DMS153 treated with DMSO at 0.1 percent for 48 hours (cell line): ENCODE data around the gene WDR55.
"Not testable (repeated sequence)": the region's sequence is repeated elsewhere in the genome, so short reads cannot be mapped to it uniquely, and the experiment has no call there.

Source experiments
- DNase-seq: peaks from one replicate; lab custom pipeline; 2025; ENCODE audit not compliant: unreplicated experiment; lab: John Stamatoyannopoulos, UW

The WDR55 gene, protein sequence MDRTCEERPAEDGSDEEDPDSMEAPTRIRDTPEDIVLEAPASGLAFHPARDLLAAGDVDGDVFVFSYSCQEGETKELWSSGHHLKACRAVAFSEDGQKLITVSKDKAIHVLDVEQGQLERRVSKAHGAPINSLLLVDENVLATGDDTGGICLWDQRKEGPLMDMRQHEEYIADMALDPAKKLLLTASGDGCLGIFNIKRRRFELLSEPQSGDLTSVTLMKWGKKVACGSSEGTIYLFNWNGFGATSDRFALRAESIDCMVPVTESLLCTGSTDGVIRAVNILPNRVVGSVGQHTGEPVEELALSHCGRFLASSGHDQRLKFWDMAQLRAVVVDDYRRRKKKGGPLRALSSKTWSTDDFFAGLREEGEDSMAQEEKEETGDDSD

DNA sequence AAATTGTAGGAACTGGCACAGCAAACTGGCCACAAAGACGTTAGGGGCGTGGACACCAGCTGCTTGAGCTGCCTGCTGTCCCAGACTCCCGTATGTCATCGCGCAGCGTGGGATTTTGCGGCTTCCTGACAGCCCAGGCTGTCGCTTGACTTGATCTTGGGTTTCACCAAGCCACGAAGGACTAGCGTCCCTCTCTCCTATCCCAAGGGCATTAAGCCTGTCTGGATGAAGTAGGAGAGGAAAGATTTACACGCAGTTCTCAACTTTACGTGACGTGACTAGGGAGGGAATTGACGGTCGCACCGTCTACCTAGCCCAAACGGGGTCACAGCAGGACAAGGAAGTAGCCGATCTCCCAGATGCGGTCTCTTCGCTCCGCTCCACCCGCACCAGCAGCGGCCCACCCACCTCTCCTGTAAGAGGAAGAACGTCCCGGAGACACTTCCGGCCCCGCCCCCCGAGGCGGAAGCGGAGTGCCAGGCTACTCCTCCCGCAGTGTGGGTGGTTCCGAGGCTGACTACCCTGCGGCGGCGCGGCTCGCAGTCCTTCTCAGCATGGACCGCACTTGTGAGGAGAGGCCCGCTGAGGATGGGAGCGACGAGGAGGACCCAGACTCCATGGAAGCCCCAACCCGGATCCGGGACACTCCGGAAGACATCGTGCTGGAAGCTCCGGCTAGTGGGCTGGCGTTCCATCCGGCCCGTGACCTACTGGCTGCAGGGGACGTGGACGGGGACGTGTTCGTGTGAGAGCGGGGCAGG lies at the start of gene WDR55:
Gene WDR55 (plus strand): TSS at position 546 of the 761 bp plus-strand sequence. CDS start 9 bp downstream, at position 555.
- peak; percentile 52 for DNase-seq

DNA sequence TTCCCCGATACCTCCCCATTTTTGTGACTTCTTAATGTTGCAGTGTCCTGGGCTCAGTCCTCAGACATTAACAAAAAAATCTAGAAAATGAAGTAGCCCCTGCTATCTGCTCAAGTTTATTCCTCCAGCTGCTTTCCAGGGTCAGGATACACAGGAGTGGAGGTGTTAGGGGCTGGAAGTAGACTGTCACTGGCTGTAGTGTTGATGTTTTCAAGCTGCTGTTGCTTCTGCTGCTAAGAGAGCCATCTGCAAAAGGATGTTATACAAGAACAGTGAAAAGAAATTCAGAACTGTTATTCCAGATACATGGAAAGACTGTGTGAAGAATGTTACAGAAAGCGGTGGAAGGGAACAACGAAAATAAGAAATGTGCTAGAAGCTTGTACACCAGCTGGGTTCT lies 42.4 kb upstream of the WDR55 start:
- DNase-seq: no peak

DNA sequence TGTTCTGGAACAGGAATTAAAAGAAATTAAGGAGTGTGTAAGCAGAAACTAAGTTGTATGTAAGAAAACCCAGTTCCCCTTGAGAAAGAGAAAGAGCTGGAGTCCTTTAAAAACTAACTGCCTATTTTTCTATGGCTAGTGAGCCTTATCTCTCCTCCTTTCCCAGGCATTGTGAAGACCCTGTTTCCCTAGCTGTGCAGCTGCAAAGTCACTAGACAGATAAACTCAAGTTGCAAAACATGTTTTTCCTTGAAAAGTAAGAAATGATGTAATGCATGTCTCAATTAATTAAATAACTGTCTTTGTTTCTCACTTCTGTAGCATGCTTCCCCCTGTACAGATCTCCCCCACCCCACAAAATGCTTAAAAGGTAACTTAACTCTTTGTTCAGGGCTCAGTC lies 41.6 kb upstream of the WDR55 start:
- DNase-seq: not testable (repeated sequence)

DNA sequence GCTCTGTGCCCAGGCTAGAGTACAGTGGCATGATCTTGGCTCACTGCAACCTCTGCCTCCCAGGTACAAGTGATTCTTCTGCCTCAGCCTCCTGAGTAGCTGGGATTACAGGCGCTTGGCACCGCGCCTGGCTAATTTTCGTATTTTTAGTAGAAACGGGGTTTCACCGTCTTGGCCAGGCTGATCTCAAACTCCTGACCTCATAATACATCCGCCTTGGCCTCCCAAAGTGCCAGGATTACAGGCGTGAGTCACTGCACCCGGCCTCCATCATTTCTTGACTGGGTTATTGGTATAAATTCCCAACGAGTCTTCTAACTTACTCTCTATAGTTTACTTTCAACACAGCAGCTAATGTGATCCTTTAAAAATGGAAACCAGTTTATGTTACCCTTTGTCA lies 39.8 kb upstream of the WDR55 start:
- DNase-seq: not testable (repeated sequence)

DNA sequence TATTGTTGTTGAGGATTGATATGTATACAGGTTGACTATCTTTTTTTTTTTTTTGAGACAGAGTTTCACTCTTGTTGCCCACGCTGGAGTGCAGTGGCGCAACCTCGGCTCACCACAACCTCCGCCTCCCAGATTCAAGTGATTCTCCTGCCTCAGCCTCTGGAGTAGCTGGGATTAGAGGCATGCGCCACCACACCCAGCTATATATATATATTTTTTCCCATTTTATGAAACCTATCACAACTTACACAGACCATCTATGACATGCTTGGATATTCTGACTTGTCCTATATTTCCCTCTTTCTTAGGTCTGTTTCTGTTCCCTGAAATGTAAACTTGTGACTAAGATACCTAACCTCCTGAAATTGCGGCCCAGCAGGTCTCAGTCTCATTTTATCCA lies 36.7 kb upstream of the WDR55 start:
- no peak for DNase-seq

DNA sequence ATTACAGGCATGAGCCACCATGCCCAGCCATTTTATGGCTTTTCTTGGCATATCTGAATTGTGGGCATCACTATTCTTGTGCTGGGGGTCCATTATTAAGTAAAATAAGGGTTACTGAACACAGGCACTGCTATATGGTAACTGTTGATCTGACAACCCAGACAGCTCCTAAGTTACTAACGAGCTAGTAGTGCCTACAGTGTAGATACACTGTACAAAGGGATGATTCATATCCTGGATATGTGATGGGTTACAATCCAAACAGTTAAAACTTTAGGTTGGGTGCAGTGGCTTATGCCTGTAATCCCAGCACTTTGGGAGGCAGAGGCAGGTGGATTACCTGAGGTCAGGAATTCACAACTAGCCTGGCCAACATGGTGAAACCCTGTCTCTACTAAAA lies 36.0 kb upstream of the WDR55 start:
- DNase-seq: no peak

DNA sequence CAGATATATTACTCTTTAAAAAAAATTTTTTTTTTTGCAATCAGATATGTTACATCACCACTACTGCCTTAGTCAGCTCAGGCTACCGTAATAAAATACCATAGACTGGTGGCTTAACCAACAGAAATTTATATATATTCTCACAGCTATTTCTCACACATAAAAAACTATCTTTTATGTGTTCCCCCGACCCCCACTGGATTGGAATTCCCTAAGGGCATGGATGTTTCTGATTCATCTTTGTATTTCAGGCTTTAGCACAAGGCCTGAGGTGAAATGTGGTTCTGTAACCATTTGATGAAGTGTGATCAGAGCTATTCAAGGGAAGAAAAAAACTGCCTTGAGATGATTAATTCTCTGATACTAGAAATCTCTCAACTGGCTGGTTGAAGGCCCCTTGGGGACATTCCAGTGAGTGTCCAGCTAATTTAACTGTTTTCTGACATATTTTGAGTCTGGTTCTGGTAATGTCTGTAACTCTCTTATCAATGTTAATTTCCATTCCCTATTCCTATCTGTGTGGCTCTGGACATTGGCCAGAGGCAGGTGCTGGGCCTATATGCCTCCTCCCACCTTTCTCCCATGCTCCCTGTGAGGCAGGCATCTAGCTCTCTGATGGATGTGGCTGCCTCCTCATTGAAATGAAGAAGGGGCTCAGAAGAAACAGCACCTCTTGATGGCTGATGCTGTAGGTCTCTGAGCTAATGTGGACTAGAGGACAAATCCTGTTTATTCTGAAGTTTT lies 34.2 kb upstream of the WDR55 start:
- no peak for DNase-seq

DNA sequence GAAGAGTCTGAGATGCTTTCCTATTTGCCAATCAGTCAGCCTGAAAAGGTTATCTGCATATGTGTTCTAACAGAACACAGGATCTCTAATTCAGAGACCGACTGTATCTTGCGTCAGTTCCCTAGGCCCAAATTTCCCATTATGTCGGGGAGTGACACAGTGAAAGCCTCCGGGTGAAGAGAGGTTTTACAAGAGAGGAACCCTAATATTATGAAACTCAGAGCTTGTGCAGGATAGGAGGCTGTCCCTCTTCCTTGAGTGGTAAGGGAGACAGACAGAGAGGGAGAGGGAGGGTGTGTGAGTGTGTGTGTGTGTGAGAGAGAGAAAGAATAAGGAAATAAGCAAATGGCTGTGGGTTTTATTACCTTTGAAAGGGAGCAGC lies 33.7 kb upstream of the WDR55 start:
- no peak for DNase-seq

DNA sequence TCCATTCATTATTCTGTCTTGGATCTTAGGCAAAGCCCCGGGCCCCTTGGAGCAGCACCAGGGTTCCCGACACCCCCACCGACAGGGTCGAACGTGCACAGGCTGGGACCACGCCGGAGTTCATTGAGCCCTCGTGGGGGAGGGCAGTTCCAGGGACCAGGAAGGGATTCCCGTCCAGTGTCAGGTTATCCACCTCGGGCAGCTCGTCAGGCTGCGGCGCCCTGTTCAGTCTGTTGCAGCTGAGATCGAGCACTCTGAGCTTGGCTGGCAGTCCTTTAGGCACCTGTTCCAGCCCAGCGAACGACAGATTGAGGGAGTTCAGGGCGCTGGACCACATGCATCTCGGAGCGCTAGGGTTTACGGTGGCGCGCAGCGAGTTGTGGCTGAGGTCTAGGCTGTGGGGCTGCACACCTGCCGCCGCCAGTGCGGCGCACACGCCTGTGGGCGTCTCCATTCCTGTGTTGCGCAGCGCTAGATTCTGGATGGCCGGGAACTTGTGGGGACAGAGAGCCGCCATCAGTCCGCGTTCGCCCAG lies 32.8 kb upstream of the WDR55 start:
- DNase-seq: no peak

DNA sequence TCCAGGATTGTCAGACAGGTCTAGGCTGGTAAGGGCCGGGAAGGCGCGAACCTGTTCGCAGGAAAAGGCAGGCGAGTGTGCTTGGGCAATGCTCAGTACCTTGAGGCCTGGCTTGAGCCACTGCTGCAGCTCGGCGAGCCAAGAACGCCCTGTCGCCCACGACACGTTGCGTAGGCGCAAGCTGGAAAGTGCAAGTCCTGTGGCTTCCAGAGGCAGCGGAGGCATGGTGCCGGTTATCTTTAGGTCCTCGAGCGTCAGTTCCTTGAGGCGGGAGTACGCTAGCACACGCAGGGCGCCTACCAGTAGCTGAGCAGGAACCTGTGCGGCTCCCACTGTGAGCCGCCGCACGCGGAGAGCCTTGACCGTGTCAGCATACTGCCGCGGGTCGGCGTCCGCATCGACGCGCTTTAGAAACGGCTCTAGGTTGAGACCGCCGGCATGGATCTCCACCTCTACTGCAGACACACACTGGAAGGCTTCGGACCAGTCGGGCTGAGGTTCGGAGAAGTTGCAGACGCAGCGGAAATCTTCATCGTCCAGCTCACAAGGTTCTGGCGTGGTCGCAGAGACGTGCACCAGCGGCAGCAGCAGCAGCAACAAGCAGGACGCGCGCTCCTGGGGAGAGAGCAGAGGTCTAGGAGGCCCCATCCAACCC lies 32.2 kb upstream of the WDR55 start:
- no peak for DNase-seq

DNA sequence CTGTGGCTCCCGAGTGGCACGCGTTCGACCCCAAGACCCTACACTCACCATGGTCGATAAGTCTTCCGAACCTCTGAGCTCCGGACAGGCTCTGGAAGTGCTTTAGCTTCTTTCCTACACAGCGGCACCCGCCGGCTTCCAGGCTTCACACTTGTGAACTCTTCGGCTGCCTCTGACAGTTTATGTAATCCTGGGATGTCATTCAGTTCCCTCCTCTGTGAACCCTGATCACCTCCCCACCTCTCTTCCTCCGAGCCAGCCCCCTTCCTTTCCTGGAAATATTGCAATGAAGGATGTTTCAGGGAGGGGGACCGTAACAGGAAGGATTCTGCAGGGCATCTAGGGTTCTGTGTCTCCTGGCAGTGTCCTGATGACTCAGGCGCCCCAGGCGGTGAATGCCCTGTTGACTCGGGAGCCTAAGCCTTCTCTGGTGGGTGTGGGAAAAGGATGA lies 31.7 kb upstream of the WDR55 start, which contains the start of gene CD14:
Gene CD14 (minus strand): TSS at position 155 of the 451 bp plus-strand sequence. CDS start 104 bp downstream, at position 51.
- no peak for DNase-seq

DNA sequence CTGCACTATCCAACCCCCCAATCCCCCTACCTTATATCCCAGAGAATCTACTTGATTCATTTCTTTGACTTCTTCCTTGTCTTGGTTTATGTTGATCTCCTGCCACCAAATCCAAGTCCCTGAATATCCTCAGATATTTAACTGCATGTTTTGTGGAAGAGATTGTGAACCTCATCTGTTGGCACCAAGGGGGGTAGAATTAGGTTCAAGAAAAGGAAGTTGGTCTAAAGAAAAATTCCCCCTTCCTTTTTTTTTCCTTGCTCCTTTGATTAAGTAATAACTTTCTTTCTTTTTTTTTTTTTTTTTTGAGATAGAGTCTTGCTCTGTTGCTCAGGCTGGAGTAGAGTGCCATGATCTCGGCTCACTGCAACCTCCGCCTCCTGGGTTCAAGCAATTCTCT lies 31.2 kb upstream of the WDR55 start:
- no peak for DNase-seq

DNA sequence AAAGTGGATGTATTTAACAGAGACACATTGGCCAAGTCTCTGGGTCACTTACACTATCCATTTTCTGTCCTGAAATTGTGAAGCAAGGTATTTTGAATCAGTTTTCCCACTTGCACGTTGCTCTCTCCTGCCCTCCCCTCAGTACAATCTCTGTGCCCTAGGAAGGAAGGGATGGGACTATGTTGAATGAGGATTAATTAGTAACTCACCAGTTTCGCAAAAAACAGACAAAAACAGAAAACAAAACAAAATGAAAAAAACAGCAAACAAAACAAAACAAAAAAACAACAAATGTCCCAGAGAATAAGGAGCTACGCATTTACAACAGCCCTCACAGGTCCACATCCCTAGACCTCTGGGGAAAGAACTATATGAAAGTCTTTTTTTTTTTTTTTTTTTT lies 30.6 kb upstream of the WDR55 start:
- DNase-seq: no peak

DNA sequence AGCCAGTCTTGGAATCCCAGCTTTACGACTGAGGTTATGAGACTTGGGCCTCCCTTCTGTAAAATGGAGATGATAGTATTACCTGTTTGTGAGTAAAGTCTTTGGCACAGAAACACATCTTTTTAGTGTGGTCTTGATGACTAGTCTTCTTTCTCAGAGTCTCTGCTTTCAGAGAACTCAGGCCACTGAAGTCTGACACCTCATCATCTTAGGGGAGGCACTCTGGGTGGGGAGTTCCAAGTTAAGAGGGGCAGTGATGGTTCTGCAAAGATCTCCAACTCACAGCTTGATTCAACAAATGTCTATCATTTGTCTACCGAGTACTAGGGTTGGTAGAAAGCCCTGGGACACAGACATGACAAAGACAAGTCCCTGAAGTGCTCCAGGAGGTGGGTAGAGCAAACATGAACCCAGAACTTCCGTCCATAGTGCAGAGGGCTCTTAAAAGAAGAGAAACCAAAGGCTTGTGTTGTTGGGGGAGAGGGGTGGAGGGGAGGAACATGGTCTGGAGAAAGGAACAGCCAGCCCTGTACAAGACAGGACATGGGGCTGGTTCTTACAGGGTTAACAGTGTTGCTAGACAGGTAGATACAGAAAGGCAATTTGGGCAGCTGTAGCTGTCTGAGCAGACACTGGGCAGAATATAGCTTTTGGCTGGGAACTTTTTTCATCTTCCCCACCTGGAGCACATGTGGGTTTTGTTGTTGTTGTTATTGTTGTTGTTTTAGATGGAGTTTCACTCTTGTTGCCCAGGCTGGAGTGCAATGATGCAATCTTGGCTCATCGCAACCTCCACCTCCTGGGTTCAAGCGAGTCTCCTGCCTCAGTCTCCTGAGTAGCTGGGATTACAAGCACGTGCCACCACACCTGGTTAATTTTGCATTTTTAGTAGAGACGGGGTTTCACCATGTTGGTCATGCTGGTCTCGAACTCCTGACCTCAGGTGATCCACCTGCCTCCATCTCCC lies 29.1 kb upstream of the WDR55 start:
- no peak for DNase-seq

DNA sequence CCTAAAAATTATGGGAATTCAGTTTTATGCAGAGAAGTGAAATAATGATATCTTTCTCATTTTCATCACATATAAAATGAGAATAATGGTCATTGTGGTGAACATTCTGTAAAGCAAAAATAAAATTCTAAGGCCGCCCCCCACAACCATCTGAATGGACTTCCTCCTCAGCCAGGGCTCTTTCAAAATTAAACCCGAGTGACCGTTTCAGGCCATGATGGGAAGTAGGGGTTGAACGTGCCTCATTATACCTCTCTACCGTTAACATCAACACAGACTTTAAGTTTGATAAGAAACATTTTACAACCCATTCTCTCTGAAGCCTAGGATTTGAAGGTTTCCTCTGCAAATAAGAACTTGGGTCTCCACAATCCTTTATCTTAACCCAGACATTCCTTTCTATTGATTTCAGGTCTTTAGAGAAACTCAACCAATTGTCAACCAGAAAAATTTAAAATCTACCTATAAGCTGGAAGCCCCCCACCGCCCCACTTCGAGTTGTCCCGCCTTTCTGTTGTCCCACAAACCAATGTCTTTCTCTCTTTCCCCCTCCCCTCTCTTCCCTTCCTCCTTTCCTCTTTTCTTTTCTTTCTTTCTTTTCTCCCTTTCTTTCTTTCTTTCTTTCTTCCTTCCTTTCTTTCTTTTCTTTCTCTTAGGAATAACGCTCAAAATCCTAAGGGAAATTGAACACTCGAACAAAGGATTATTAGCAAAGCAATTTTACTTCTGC lies 27.2 kb upstream of the WDR55 start:
- no peak for DNase-seq

DNA sequence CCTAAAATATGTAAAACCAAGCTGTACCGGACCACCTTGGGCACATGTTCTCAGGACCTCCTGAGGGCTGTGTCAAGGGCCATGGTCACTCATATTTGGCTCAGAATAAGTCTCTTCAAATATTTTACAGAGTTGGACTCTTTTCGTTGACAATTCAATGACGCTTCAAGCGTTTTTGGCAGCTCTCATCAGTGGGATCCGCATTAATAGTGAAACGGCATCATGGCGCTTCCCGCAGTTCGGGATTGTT lies 25.9 kb upstream of the WDR55 start:
- not testable (repeated sequence) for DNase-seq

DNA sequence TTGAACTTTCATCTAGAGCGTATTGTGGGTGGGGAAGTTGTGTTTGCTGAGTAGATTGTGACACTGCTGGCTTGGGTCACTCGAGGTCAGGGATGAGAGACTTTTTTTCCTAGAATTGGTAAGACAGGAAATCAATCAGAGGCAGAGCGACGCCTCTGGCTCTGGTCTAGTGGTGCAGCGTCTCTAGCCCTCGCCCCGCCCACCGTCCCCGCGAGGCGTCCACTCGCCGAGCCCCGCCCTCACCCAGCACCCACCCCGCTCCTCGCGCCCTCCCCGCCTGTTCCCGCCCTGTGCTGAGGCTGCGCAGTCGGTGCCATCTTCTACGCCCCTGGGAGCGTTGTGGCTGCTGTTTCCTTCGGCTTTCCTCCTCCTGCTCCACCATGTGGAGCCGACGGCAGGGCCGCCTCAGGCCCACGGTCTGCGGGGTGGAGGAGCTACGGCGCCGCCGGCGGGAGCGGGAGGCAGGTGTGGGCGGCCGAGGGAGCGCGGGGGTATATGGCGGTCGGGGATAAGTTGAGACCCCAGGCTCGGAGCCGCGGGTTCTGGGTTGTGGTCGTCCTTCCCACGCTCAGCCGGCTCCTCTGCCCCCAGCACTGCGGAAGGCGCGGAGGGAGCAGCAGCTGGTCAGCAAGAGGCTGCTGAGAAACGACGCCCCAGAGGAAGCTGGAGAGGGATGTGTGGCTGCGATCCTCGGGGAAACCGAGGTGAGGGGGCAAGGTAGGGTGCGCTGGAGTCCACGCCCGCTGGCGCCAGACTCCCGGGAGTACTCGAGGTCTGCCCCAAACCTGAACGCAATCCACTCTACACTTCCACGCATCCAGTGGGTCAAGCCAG lies 25.3 kb upstream of the WDR55 start, which contains the start of gene TMCO6:
Gene TMCO6 (plus strand): TSS at position 304 of the 834 bp plus-strand sequence. CDS start 77 bp downstream, at position 381.
- peak; percentile 44 for DNase-seq

DNA sequence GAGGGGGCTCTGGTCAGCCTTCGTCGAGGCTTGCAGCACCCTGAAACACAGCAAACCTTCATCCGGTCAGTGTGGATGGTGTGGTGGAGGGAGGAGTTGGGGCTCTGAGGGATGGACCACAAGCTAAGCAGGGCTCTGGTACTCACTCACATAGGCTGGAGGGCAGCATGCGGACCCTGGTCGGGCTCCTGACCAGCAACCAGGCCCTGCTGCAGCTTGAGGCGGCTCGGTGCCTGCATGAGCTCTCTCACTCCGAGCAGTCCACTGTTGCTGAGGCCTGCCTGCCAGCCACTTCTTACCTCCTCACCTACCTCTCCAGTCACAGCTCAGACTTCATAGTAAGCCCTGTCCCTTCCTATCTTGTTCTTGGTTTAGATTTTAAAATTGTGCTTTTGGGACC lies 23.0 kb upstream of the WDR55 start:
- no peak for DNase-seq
